TTC549 (cell line): ENCODE results near the gene SAP130.
A peak's percentile ranks its signal among the peaks of the same experiment; 100 is the strongest.

ENCODE experiments used
- FAIRE-seq: peaks from 2 replicates; lab custom pipeline; 2012; peaks lifted over from hg19 to GRCh38; lab: Jason Lieb, UNC

SAP130 gene

GRCh38 chr2:128027801-128028667 lies at the start of gene SAP130:
Gene SAP130, minus strand, starts transcription at chr2:128028059. Its CDS starts 1,767 bp downstream, at chr2:128026292.
- peak; percentile 72 for FAIRE-seq

- no peak for FAIRE-seq
Measured at GRCh38 chr2:128076461-128077106, 48.7 kb upstream of the SAP130 start.

GRCh38 chr2:128073278-128073677 lies 45.4 kb upstream of the SAP130 start:
- FAIRE-seq = no peak

GRCh38 chr2:128069769-128070168 lies 41.9 kb upstream of the SAP130 start:
- no peak for FAIRE-seq

- no peak for FAIRE-seq
Measured at GRCh38 chr2:128064353-128064752, 36.5 kb upstream of the SAP130 start.

GRCh38 chr2:128062571-128062970 lies 34.7 kb upstream of the SAP130 start:
- FAIRE-seq = no peak

- no peak for FAIRE-seq
Measured at GRCh38 chr2:128058114-128058513, 30.3 kb upstream of the SAP130 start.

- FAIRE-seq = no peak
Measured at GRCh38 chr2:128057334-128057733, 29.5 kb upstream of the SAP130 start.

GRCh38 chr2:128054104-128054885 lies 26.4 kb upstream of the SAP130 start:
- no peak for FAIRE-seq

GRCh38 chr2:128053331-128053730 lies 25.5 kb upstream of the SAP130 start:
- FAIRE-seq = no peak

- no peak for FAIRE-seq
Measured at GRCh38 chr2:128043041-128043440, 15.2 kb upstream of the SAP130 start.

GRCh38 chr2:128041561-128041960 lies 13.7 kb upstream of the SAP130 start:
- no peak for FAIRE-seq

GRCh38 chr2:128040166-128040771 lies 12.4 kb upstream of the SAP130 start:
- no peak for FAIRE-seq

- no peak for FAIRE-seq
Measured at GRCh38 chr2:128039535-128039934, 11.7 kb upstream of the SAP130 start.

GRCh38 chr2:128038411-128038810 lies 10.6 kb upstream of the SAP130 start:
- FAIRE-seq = no peak

GRCh38 chr2:128037649-128038048 lies 9.8 kb upstream of the SAP130 start:
- FAIRE-seq = no peak

GRCh38 chr2:128036748-128037607 lies 9.1 kb upstream of the SAP130 start:
- FAIRE-seq = no peak

- FAIRE-seq = no peak
Measured at GRCh38 chr2:128032092-128032491, 4.2 kb upstream of the SAP130 start.

GRCh38 chr2:128028668-128029054 lies 802 bp upstream of the SAP130 start:
- FAIRE-seq = no peak

- FAIRE-seq = no peak
Measured at GRCh38 chr2:128027278-128027800, 520 bp downstream of the SAP130 start.
